ENCODE data around the gene LLGL2.

- TF ChIP-seq CTCF (IDR thresholded peaks at IDR 0.05; ENCODE audit: insufficient read depth, low read length) (no peak), POLR2AphosphoS5 (IDR thresholded peaks at IDR 0.05; ENCODE audit: low read depth) (no peak), GABPA (IDR thresholded peaks at IDR 0.05; ENCODE audit: low read depth) (no peak), REST (IDR thresholded peaks at IDR 0.05; ENCODE audit: insufficient replicate concordance, low read depth) (no peak)
Observed at GRCh38 chr17:75568412-75569255, 43.1 kb downstream of the LLGL2 start.
